ENCODE measurements around the gene SLC4A1AP. TPM values are rescaled to one million over a fixed set of nuclear protein-coding genes. Genes with fewer than 3 reads are reported as not detected.
"Not testable (repeated sequence)": the region's sequence is repeated elsewhere in the genome, so short reads cannot be mapped to it uniquely, and the experiment has no call there.

SLC4A1AP gene
- total RNA-seq, 4 donors from 2014 or later, result 16.7 to 22.8 (median 20.1) TPM

DNA sequence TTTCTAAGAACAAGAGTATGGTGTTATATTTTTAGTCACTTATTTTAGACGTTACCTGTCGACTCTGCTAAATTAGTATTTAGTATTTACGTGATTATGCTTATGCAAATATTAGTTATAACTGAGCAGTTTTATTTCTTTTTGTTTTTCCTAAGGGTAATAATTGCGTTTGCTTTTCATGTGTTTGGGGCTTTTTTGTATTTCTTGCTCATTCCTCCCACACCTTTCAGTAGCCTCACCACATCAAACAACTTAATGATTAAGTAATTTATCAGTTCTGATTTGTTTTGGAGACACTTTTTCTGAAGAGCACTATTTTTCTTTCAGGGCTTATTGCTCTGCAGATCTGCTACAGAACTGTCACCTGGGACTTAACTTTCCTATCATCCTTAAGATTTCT lies 7.5 kb downstream of the SLC4A1AP start:
- Histone ChIP-seq H3K27me3 (no peaks in the 10 kb centered on the region), H3K4me1 (peaks cover 0 to 2% (median under 1%) of the 10 kb centered on the region in 4 donors), H3K4me3 (no peak overlapping the region), H3K9me3 (no peaks in the 10 kb centered on the region), H3K27ac (replicated peaks in 1 of 4) (no peak overlapping the region), H3K36me3 (peaks cover 42 to 97% (median 78%) of the 10 kb centered on the region in 4 donors)
- TF ChIP-seq POLR2A (IDR thresholded peaks at IDR 0.05; ENCODE audit: low read depth) (no peak), CTCF (IDR thresholded peaks at IDR 0.05) (no peak)
- no peak for DNase-seq (ENCODE audit: extremely low spot score)
- intact Hi-C loops (cut with DNase I), result no loop called here
- 92% methylated on average over 4 of the region's 4 CpGs for WGBS

DNA sequence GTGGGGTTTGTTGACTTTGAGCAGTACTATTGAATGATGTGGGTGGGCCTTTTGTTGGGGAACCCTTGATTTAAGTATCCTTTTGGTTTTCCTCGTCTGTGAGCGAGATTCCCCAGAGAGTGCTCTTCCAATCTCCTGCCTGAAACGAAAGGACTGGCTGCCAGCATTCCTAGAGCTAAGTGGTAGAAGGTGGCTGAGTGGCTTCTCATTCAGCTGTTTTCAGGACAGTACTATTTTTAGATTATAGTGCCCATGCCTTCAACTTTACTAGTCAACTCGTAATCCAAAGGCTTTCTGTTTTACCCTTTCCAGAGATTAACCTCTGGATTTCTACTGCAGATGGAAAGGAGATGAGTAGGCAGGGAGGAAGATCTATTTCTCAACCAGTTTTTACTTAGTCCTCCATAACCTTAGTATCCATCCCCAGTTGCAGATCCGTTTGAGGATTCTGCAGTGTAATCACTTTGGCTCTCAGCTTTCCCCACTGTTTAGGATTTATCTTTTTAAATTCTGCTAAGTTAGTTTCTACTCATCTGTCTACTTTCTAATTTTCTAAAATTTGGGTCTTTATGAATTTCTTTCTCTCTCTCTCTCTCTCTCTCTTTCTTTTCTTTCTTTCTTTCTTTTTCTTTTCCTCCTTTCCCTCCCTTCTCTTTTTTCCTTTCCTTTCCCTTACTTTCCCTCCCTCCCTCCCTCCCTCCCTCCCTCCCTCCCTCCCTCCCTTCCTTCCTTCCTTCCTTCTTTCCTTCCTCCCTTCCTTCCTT lies 9.2 kb downstream of the SLC4A1AP start:
- WGBS, result 91% methylated on average over 5 of the region's 5 CpGs
- Histone ChIP-seq H3K4me1 (no peaks in the 10 kb centered on the region), H3K36me3 (peaks cover 39 to 99% (median 83%) of the 10 kb centered on the region in 4 donors), H3K9me3 (no peaks in the 10 kb centered on the region), H3K27me3 (no peaks in the 10 kb centered on the region), H3K27ac (replicated peaks in 1 of 4) (no peak overlapping the region), H3K4me3 (no peak overlapping the region)
- no peak for DNase-seq (ENCODE audit: extremely low spot score)
- intact Hi-C loops (cut with DNase I), result no loop called here
- no peak for TF ChIP-seq CTCF (IDR thresholded peaks at IDR 0.05)
- no peak for TF ChIP-seq POLR2A (IDR thresholded peaks at IDR 0.05; ENCODE audit: low read depth)
- TF ChIP-seq EP300 (IDR thresholded peaks at IDR 0.05), result no peak

GRCh38 chr2:27680571-27680970 lies 16.9 kb downstream of the SLC4A1AP start:
- DNase-seq (ENCODE audit: extremely low spot score), result no peak
- no peak overlapping the region for H3K4me3 ChIP-seq
- H3K9me3 ChIP-seq, result no peaks in the 10 kb centered on the region
- peaks cover 39 to 95% (median 71%) of the 10 kb centered on the region in 4 donors for H3K36me3 ChIP-seq
- no peak overlapping the region for H3K27ac ChIP-seq (replicated peaks in 1 of 4)
- H3K27me3 ChIP-seq, result no peaks in the 10 kb centered on the region
- no peak for TF ChIP-seq EP300 (IDR thresholded peaks at IDR 0.05)
- TF ChIP-seq CTCF (IDR thresholded peaks at IDR 0.05), result no peak
- TF ChIP-seq POLR2AphosphoS5 (IDR thresholded peaks at IDR 0.05), result no peak
- no peak for TF ChIP-seq POLR2A (IDR thresholded peaks at IDR 0.05; ENCODE audit: low read depth)
- WGBS, result 89% methylated on average over 2 of the region's 2 CpGs
- H3K4me1 ChIP-seq, result peaks cover 0 to 13% (median 7%) of the 10 kb centered on the region in 4 donors
- intact Hi-C loops (cut with DNase I), result loop anchor here (5.0 kb wide), 1 partner anchor 772 kb away; no protein-coding TSS in a partner anchor

- peaks cover 0 to 13% (median 7%) of the 10 kb centered on the region in 4 donors for H3K4me1 ChIP-seq
- no peaks in the 10 kb centered on the region for H3K27me3 ChIP-seq
- intact Hi-C loops (cut with DNase I), result loop anchor here (5.0 kb wide), 1 partner anchor 770 kb away; no protein-coding TSS in a partner anchor
- no peak overlapping the region for H3K4me3 ChIP-seq
- TF ChIP-seq POLR2A (IDR thresholded peaks at IDR 0.05; ENCODE audit: low read depth) (no peak), EP300 (IDR thresholded peaks at IDR 0.05) (no peak), CTCF (IDR thresholded peaks at IDR 0.05) (no peak), POLR2AphosphoS5 (IDR thresholded peaks at IDR 0.05) (no peak)
- peak overlapping the region in 3 of 4 donors; percentile 3 to 55 (median 36) for H3K27ac ChIP-seq (replicated peaks in 1 of 4)
- peaks cover 42 to 95% (median 72%) of the 10 kb centered on the region in 4 donors for H3K36me3 ChIP-seq
- H3K9me3 ChIP-seq, result no peaks in the 10 kb centered on the region
- 82% methylated on average over 1 of the region's 1 CpG for WGBS
- DNase-seq (ENCODE audit: extremely low spot score), result no peak
These were observed 18.2 kb downstream of the SLC4A1AP start for GRCh38 chr2:27681841-27682240.

- WGBS, result 80% methylated on average over 7 of the region's 7 CpGs
- H3K27ac ChIP-seq (replicated peaks in 1 of 4), result peak overlapping the region in 3 of 4 donors; percentile 3 to 55 (median 36)
- peaks cover 41 to 95% (median 71%) of the 10 kb centered on the region in 4 donors for H3K36me3 ChIP-seq
These were observed 18.7 kb downstream of the SLC4A1AP start for GRCh38 chr2:27682334-27682771.

More at GRCh38 chr2:27682334-27682771, 18.7 kb downstream of the SLC4A1AP start:
- not testable (repeated sequence) for H3K9me3 ChIP-seq; H3K4me3 ChIP-seq; DNase-seq (ENCODE audit: extremely low spot score); H3K27me3 ChIP-seq
- H3K4me1 ChIP-seq, result peaks cover 0 to 13% (median 7%) of the 10 kb centered on the region in 4 donors
- intact Hi-C loops (cut with DNase I), result loop anchor here (5.0 kb wide), 1 partner anchor 770 kb away; no protein-coding TSS in a partner anchor

All from esophagus muscularis mucosa (tissue), 4 donors.